Measurements from ENCODE around the gene FHOD3.

Gene FHOD3

GRCh38 chr18:36337679-36338402 is 40.3 kb downstream of the FHOD3 start:
- no peak overlapping the region for H3K27ac ChIP-seq (ENCODE audit: low read length)
- H3K9me3 ChIP-seq (ENCODE audit: control insufficient read depth, low read depth, low read length), result peaks cover 7% of the 10 kb centered on the region
- no peak overlapping the region for H3K4me3 ChIP-seq (ENCODE audit: low read length)
- H3K4me1 ChIP-seq (ENCODE audit: control insufficient read depth, low read depth, low read length), result peaks cover 7% of the 10 kb centered on the region
- no peak overlapping the region for H3K9ac ChIP-seq (ENCODE audit: low read length)
- no peaks in the 10 kb centered on the region for H3K36me3 ChIP-seq (ENCODE audit: control insufficient read depth, low read depth, low read length)
- no peaks in the 10 kb centered on the region for H3K27me3 ChIP-seq (ENCODE audit: control insufficient read depth, insufficient read depth, low read length)

GRCh38 chr18:36338403-36338933 is 41.0 kb downstream of the FHOD3 start:
- Histone ChIP-seq H3K4me1 (ENCODE audit: control insufficient read depth, low read depth, low read length) (peaks cover 7% of the 10 kb centered on the region), H3K27ac (ENCODE audit: low read length) (no peak overlapping the region), H3K36me3 (ENCODE audit: control insufficient read depth, low read depth, low read length) (no peaks in the 10 kb centered on the region), H3K9ac (ENCODE audit: low read length) (no peak overlapping the region), H3K27me3 (ENCODE audit: control insufficient read depth, insufficient read depth, low read length) (no peaks in the 10 kb centered on the region), H3K9me3 (ENCODE audit: control insufficient read depth, low read depth, low read length) (peaks cover 7% of the 10 kb centered on the region), H3K4me3 (ENCODE audit: low read length) (no peak overlapping the region)

GRCh38 chr18:36340246-36340645 is 42.7 kb downstream of the FHOD3 start:
- no peak overlapping the region for H3K9ac ChIP-seq (ENCODE audit: low read length)
- H3K36me3 ChIP-seq (ENCODE audit: control insufficient read depth, low read depth, low read length), result no peaks in the 10 kb centered on the region
- no peaks in the 10 kb centered on the region for H3K27me3 ChIP-seq (ENCODE audit: control insufficient read depth, insufficient read depth, low read length)
- peaks cover 7% of the 10 kb centered on the region for H3K9me3 ChIP-seq (ENCODE audit: control insufficient read depth, low read depth, low read length)
- no peak overlapping the region for H3K27ac ChIP-seq (ENCODE audit: low read length)
- H3K4me1 ChIP-seq (ENCODE audit: control insufficient read depth, low read depth, low read length), result peaks cover 7% of the 10 kb centered on the region
- H3K4me3 ChIP-seq (ENCODE audit: low read length), result no peak overlapping the region

GRCh38 chr18:36341944-36342343 is 44.4 kb downstream of the FHOD3 start:
- Histone ChIP-seq H3K36me3 (ENCODE audit: control insufficient read depth, low read depth, low read length) (no peaks in the 10 kb centered on the region), H3K27ac (ENCODE audit: low read length) (no peak overlapping the region), H3K9ac (ENCODE audit: low read length) (no peak overlapping the region), H3K27me3 (ENCODE audit: control insufficient read depth, insufficient read depth, low read length) (no peaks in the 10 kb centered on the region), H3K9me3 (ENCODE audit: control insufficient read depth, low read depth, low read length) (peaks cover 7% of the 10 kb centered on the region), H3K4me3 (ENCODE audit: low read length) (no peak overlapping the region), H3K4me1 (ENCODE audit: control insufficient read depth, low read depth, low read length) (peaks cover 7% of the 10 kb centered on the region)

GRCh38 chr18:36348331-36348730 is 50.8 kb downstream of the FHOD3 start:
- Histone ChIP-seq H3K4me1 (ENCODE audit: control insufficient read depth, low read depth, low read length) (peaks cover 22% of the 10 kb centered on the region), H3K9ac (ENCODE audit: low read length) (no peak overlapping the region), H3K36me3 (ENCODE audit: control insufficient read depth, low read depth, low read length) (no peaks in the 10 kb centered on the region), H3K4me3 (ENCODE audit: low read length) (no peak overlapping the region), H3K27ac (ENCODE audit: low read length) (no peak overlapping the region), H3K9me3 (ENCODE audit: control insufficient read depth, low read depth, low read length) (no peaks in the 10 kb centered on the region), H3K27me3 (ENCODE audit: control insufficient read depth, insufficient read depth, low read length) (no peaks in the 10 kb centered on the region)

GRCh38 chr18:36348971-36349417 is 51.5 kb downstream of the FHOD3 start:
- Histone ChIP-seq H3K9ac (ENCODE audit: low read length) (no peak overlapping the region), H3K9me3 (ENCODE audit: control insufficient read depth, low read depth, low read length) (no peaks in the 10 kb centered on the region), H3K36me3 (ENCODE audit: control insufficient read depth, low read depth, low read length) (no peaks in the 10 kb centered on the region), H3K27me3 (ENCODE audit: control insufficient read depth, insufficient read depth, low read length) (no peaks in the 10 kb centered on the region), H3K27ac (ENCODE audit: low read length) (no peak overlapping the region), H3K4me3 (ENCODE audit: low read length) (no peak overlapping the region), H3K4me1 (ENCODE audit: control insufficient read depth, low read depth, low read length) (peaks cover 22% of the 10 kb centered on the region)

GRCh38 chr18:36349552-36349951 is 52.0 kb downstream of the FHOD3 start:
- H3K9me3 ChIP-seq (ENCODE audit: control insufficient read depth, low read depth, low read length), result no peaks in the 10 kb centered on the region
- H3K9ac ChIP-seq (ENCODE audit: low read length), result no peak overlapping the region
- no peaks in the 10 kb centered on the region for H3K36me3 ChIP-seq (ENCODE audit: control insufficient read depth, low read depth, low read length)
- H3K27me3 ChIP-seq (ENCODE audit: control insufficient read depth, insufficient read depth, low read length), result no peaks in the 10 kb centered on the region
- H3K27ac ChIP-seq (ENCODE audit: low read length), result no peak overlapping the region
- no peak overlapping the region for H3K4me3 ChIP-seq (ENCODE audit: low read length)
- H3K4me1 ChIP-seq (ENCODE audit: control insufficient read depth, low read depth, low read length), result peaks cover 22% of the 10 kb centered on the region

GRCh38 chr18:36350251-36350651 is 52.7 kb downstream of the FHOD3 start:
- no peak overlapping the region for H3K27ac ChIP-seq (ENCODE audit: low read length)
- no peak overlapping the region for H3K4me3 ChIP-seq (ENCODE audit: low read length)

GRCh38 chr18:36350839-36351469 is 53.4 kb downstream of the FHOD3 start:
- Histone ChIP-seq H3K27me3 (ENCODE audit: control insufficient read depth, insufficient read depth, low read length) (no peaks in the 10 kb centered on the region), H3K4me1 (ENCODE audit: control insufficient read depth, low read depth, low read length) (peaks cover 22% of the 10 kb centered on the region), H3K27ac (ENCODE audit: low read length) (no peak overlapping the region), H3K36me3 (ENCODE audit: control insufficient read depth, low read depth, low read length) (no peaks in the 10 kb centered on the region), H3K9ac (ENCODE audit: low read length) (no peak overlapping the region), H3K4me3 (ENCODE audit: low read length) (no peak overlapping the region), H3K9me3 (ENCODE audit: control insufficient read depth, low read depth, low read length) (no peaks in the 10 kb centered on the region)

More at GRCh38 chr18:36350251-36350651, 52.7 kb downstream of the FHOD3 start:
- no peaks in the 10 kb centered on the region for H3K27me3 ChIP-seq (ENCODE audit: control insufficient read depth, insufficient read depth, low read length)
- H3K9ac ChIP-seq (ENCODE audit: low read length), result no peak overlapping the region
- no peaks in the 10 kb centered on the region for H3K9me3 ChIP-seq (ENCODE audit: control insufficient read depth, low read depth, low read length)
- H3K36me3 ChIP-seq (ENCODE audit: control insufficient read depth, low read depth, low read length), result no peaks in the 10 kb centered on the region
- peaks cover 22% of the 10 kb centered on the region for H3K4me1 ChIP-seq (ENCODE audit: control insufficient read depth, low read depth, low read length)

- Histone ChIP-seq H3K4me1 (ENCODE audit: control insufficient read depth, low read depth, low read length) (peaks cover 22% of the 10 kb centered on the region), H3K4me3 (ENCODE audit: low read length) (no peak overlapping the region), H3K27me3 (ENCODE audit: control insufficient read depth, insufficient read depth, low read length) (no peaks in the 10 kb centered on the region), H3K9me3 (ENCODE audit: control insufficient read depth, low read depth, low read length) (no peaks in the 10 kb centered on the region), H3K27ac (ENCODE audit: low read length) (no peak overlapping the region), H3K36me3 (ENCODE audit: control insufficient read depth, low read depth, low read length) (no peaks in the 10 kb centered on the region), H3K9ac (ENCODE audit: low read length) (no peak overlapping the region)
Observed at GRCh38 chr18:36352384-36352783, 54.9 kb downstream of the FHOD3 start.

- Histone ChIP-seq H3K9me3 (ENCODE audit: control insufficient read depth, low read depth, low read length) (no peaks in the 10 kb centered on the region), H3K9ac (ENCODE audit: low read length) (no peak overlapping the region), H3K27ac (ENCODE audit: low read length) (no peak overlapping the region), H3K27me3 (ENCODE audit: control insufficient read depth, insufficient read depth, low read length) (no peaks in the 10 kb centered on the region), H3K4me3 (ENCODE audit: low read length) (no peak overlapping the region), H3K4me1 (ENCODE audit: control insufficient read depth, low read depth, low read length) (peaks cover 19% of the 10 kb centered on the region), H3K36me3 (ENCODE audit: control insufficient read depth, low read depth, low read length) (no peaks in the 10 kb centered on the region)
Observed at GRCh38 chr18:36354989-36355388, 57.5 kb downstream of the FHOD3 start.

- Histone ChIP-seq H3K27me3 (ENCODE audit: control insufficient read depth, insufficient read depth, low read length) (no peaks in the 10 kb centered on the region), H3K4me1 (ENCODE audit: control insufficient read depth, low read depth, low read length) (peaks cover 14% of the 10 kb centered on the region), H3K9ac (ENCODE audit: low read length) (no peak overlapping the region), H3K9me3 (ENCODE audit: control insufficient read depth, low read depth, low read length) (no peaks in the 10 kb centered on the region), H3K36me3 (ENCODE audit: control insufficient read depth, low read depth, low read length) (no peaks in the 10 kb centered on the region), H3K4me3 (ENCODE audit: low read length) (no peak overlapping the region), H3K27ac (ENCODE audit: low read length) (no peak overlapping the region)
Observed at GRCh38 chr18:36355511-36355910, 58.0 kb downstream of the FHOD3 start.

Measured in iPS-18a (cell line).